ENCODE data around the gene DAD1.
A peak's percentile ranks its signal among the peaks of the same experiment; 100 is the strongest.
"Not testable (repeated sequence)": the region's sequence is repeated elsewhere in the genome, so short reads cannot be mapped to it uniquely, and the experiment has no call there.

The DAD1 gene

DNA sequence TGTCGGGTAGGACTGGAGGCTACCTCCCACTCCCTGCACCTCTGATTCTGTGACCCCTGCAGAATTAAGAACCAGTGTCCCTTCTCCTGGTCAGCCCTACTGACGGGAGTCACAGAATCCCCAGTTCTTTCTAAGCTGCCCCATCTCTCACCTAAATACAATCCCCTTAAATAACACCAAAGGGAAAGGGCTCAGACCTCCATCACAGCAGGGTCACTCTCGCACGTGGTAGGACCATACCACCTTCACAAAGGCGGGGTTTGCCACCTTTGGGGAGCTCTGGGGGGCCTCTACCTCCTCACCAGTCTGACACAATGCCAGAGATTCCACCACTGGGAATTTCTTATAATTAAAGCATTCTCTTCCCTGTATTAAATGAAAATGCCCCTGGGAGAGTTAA lies 35.6 kb downstream of the DAD1 start:
- no peak for DNase-seq (ENCODE audit: low read depth in 1 of 2, low spot score in 1 of 2)

DNA sequence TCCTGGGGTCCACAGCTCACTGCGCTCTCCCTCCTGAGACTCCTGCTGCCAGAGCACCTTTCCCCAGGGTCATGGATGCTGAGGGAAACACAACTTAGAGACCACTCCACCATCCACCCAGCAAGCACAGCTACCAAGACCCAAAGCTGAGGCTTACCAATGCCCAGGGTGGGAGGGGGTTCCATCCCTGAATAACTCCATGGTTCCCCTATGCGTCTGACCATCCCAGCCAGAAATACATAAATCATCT lies 36.3 kb downstream of the DAD1 start:
- DNase-seq (ENCODE audit: low read depth in 1 of 2, low spot score in 1 of 2) = no peak

DNA sequence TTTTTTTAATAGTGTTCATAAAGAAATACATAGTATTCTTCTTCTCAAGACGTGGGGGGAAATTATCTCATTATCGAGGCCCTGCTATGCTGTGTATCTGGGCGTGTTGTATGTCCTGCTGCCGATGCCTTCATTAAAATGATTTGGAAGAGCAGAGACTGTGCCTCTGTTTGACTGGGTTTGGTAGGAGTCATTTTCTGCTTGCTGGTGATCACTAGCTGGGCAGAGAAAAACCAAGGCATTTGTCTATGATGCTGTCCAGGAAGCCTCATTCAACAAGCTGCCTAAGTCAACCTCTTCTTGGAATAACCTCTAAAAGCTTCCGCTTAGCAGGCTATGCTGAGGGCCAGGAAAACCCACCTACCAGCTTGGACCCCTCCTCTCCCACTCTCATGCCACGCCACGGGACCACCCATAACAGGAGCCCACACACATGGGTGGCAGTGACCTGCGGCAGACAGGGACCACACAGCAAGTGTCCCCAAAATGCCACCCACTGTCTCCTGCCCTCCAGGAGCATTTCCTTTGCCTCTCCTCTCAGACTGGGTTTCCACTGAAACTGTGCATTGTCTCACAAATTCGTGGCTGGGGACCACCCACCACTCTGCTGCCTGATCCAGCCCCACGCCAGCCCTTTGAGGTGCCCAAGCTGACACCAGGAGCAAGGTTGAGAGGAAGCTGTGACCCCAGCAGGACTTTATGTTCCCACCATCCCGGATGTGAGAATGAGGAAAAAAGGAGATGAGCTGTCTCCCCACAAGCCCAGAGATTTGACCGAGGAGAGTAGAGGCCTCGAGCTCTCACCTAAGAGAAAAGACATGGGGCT lies 36.8 kb downstream of the DAD1 start:
- no peak for DNase-seq (ENCODE audit: low read depth in 1 of 2, low spot score in 1 of 2)

DNA sequence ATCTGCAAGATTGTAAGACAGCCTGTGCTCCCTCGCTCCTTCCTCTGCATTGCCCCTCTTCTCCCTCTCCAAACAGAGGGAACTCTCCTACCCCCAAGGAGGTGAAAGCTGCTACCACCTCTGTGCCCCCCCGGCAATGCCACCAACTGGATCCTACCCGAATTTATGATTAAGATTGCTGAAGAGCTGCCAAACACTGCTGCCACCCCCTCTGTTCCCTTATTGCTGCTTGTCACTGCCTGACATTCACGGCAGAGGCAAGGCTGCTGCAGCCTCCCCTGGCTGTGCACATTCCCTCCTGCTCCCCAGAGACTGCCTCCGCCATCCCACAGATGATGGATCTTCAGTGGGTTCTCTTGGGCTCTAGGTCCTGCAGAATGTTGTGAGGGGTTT lies 37.4 kb downstream of the DAD1 start:
- no peak for DNase-seq (ENCODE audit: low read depth in 1 of 2, low spot score in 1 of 2)

DNA sequence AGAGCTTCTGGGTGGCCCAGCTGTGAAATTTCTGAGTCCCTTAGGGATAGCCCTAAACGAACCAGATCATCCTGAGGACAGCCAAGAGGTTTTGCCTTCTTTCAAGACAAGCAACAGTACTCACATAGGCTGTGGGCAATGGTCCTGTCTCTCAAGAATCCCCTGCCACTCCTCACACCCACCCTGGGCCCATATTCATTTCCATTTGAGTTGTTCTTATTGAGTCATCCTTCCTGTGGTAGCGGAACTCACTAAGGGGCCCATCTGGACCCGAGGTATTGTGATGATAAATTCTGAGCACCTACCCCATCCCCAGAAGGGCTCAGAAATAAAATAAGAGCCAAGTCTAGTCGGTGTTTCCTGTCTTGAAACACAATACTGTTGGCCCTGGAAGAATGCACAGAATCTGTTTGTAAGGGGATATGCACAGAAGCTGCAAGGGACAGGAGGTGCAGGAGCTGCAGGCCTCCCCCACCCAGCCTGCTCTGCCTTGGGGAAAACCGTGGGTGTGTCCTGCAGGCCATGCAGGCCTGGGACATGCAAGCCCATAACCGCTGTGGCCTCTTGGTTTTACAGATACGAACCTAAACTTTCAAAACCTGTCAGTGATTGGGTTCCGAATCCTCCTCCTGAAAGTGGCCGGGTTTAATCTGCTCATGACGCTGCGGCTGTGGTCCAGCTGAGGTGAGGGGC lies 38.9 kb downstream of the DAD1 start:
- peak in 1 of 2 donors; percentile 53 for DNase-seq (ENCODE audit: low read depth in 1 of 2, low spot score in 1 of 2)

DNA sequence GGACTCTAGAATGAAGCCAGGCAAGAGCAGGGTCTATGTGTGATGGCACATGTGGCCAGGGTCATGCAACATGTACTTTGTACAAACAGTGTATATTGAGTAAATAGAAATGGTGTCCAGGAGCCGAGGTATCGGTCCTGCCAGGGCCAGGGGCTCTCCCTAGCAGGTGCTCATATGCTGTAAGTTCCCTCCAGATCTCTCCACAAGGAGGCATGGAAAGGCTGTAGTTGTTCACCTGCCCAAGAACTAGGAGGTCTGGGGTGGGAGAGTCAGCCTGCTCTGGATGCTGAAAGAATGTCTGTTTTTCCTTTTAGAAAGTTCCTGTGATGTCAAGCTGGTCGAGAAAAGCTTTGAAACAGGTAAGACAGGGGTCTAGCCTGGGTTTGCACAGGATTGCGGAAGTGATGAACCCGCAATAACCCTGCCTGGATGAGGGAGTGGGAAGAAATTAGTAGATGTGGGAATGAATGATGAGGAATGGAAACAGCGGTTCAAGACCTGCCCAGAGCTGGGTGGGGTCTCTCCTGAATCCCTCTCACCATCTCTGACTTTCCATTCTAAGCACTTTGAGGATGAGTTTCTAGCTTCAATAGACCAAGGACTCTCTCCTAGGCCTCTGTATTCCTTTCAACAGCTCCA lies 39.6 kb downstream of the DAD1 start:
- DNase-seq (ENCODE audit: low read depth in 1 of 2, low spot score in 1 of 2) = no peak

DNA sequence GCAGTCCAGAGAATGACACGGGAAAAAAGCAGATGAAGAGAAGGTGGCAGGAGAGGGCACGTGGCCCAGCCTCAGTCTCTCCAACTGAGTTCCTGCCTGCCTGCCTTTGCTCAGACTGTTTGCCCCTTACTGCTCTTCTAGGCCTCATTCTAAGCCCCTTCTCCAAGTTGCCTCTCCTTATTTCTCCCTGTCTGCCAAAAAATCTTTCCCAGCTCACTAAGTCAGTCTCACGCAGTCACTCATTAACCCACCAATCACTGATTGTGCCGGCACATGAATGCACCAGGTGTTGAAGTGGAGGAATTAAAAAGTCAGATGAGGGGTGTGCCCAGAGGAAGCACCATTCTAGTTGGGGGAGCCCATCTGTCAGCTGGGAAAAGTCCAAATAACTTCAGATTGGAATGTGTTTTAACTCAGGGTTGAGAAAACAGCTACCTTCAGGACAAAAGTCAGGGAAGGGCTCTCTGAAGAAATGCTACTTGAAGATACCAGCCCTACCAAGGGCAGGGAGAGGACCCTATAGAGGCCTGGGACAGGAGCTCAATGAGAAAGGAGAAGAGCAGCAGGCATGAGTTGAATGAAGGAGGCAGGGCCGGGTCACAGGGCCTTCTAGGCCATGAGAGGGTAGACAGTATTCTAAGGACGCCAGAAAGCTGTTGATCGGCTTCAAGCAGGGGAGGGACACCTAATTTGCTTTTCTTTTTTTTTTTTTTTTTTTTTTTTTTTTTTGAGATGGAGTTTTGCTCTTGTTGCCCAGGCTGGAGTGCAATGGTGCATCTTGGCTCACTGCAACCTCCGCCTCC lies 40.9 kb downstream of the DAD1 start:
- no peak for DNase-seq (ENCODE audit: low read depth in 1 of 2, low spot score in 1 of 2)

DNA sequence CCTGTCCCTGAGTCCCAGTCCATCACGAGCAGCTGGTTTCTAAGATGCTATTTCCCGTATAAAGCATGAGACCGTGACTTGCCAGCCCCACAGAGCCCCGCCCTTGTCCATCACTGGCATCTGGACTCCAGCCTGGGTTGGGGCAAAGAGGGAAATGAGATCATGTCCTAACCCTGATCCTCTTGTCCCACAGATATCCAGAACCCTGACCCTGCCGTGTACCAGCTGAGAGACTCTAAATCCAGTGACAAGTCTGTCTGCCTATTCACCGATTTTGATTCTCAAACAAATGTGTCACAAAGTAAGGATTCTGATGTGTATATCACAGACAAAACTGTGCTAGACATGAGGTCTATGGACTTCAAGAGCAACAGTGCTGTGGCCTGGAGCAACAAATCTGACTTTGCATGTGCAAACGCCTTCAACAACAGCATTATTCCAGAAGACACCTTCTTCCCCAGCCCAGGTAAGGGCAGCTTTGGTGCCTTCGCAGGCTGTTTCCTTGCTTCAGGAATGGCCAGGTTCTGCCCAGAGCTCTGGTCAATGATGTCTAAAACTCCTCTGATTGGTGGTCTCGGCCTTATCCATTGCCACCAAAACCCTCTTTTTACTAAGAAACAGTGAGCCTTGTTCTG lies 41.6 kb downstream of the DAD1 start:
- no peak for DNase-seq (ENCODE audit: low read depth in 1 of 2, low spot score in 1 of 2)

DNA sequence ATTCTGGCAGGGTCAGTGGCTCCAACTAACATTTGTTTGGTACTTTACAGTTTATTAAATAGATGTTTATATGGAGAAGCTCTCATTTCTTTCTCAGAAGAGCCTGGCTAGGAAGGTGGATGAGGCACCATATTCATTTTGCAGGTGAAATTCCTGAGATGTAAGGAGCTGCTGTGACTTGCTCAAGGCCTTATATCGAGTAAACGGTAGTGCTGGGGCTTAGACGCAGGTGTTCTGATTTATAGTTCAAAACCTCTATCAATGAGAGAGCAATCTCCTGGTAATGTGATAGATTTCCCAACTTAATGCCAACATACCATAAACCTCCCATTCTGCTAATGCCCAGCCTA lies 42.3 kb downstream of the DAD1 start:
- DNase-seq (ENCODE audit: low read depth in 1 of 2, low spot score in 1 of 2) = no peak

DNA sequence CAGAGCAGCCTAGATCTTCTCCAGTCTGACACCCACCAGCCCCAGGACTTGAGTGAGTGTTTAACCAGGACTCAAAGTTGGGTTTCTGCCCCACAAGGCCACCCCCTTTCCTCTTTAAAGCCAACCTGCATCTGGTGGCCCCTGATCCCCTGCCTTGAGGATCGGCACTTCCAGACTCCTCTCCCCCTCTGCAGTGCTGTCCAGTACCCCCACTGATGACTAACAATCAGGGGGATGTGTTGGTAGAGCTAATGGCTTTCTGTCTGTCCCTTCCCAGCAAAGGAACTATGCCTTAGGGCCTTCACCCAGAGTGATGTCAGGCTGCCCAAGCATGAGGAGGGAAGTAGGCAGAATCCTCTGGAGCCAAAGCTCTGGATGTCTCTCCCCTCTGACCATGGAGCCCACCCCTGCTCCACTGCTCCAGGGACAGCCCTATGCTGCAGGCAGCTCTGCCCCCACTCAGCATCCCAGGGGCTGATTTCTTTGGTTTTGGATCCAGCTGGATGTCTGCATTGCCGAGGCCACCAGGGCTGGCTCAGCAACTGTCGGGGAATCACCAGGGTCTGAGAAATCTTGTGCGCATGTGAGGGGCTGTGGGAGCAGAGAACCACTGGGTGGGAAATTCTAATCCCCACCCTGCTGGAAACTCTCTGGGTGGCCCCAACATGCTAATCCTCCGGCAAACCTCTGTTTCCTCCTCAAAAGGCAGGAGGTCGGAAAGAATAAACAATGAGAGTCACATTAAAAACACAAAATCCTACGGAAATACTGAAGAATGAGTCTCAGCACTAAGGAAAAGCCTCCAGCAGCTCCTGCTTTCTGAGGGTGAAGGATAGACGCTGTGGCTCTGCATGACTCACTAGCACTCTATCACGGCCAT lies 42.9 kb downstream of the DAD1 start:
- DNase-seq (ENCODE audit: low read depth in 1 of 2, low spot score in 1 of 2) = no peak

DNA sequence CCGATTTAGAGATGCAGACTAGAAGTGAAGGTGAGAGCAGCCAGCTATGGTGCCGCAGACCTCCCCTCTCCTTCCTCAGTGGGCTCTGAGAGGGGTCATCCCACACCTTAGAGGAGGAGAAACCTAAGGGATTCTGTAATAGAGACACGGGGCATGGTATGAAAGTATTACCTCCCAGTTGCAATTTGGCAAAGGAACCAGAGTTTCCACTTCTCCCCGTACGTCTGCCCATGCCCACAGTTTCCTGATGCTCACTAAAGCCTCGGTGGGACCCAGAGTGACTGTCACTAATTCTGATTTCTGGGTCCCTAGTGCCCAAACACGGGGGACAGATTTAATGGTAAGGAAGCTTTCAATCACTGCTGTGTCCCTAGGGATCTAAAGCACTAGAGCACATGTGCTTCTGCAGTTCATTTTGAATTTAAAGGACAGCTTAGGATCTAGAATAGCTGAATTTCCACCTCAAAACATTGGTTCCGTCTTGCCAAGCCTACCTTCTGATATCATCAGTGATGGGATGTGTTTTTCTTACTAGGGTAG lies 44.1 kb downstream of the DAD1 start:
- DNase-seq (ENCODE audit: low read depth in 1 of 2, low spot score in 1 of 2) = no peak

DNA sequence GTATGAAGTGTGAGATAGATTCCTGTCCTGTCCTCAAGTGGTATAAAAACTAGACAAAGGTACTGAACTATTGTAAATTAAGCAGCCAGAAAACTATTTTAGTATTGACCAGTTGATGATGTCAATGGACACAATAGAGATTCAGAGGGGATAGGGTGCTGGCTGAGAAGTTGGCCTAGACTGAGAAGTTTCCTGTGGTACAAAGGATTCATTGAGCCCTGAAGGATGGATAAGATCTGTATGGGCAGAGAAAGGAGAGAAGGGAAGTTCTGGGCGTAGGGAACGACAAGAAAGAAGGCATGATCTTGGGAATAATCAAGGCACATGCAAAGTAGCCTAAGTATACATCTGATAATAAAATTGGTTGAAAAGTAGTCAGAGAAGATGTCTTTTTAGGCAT lies 44.6 kb downstream of the DAD1 start:
- DNase-seq (ENCODE audit: low read depth in 1 of 2, low spot score in 1 of 2) = no peak

DNA sequence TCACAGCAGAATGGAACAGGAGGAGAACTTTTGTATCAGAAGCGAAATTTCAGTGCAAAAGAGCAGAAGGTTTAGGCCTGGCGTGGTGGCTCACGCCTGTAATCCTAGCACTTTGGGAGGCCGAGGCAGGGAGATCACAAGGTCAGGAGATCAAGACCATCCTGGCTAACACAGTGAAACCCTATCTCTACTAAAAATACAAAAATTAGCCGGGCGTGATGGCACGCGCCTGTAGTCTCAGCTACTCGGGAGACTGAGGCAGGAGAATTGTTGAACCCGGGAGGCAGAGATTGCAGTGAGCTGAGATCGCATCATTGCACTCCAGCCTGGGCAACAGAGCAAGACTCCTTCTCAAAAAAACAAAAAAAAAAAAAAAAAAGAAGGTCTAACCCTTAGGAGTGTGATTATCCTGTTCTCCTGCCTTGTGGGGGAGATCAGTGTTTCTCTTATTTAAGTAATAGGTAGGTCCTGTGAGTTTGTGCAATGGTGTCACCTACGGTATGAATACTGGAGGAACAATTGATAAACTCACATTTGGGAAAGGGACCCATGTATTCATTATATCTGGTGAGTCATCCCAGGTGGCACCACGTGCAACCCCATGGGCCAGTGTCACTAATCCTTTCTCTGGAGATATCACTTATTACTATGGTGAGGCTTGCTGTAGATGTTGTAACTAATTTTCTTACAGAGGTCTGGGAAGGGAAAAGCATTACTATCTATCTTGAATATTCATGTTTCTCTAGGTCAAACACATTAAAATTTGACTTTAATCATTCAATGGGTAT lies 45.3 kb downstream of the DAD1 start:
- not testable (repeated sequence) for DNase-seq (ENCODE audit: low read depth in 1 of 2, low spot score in 1 of 2)

DNA sequence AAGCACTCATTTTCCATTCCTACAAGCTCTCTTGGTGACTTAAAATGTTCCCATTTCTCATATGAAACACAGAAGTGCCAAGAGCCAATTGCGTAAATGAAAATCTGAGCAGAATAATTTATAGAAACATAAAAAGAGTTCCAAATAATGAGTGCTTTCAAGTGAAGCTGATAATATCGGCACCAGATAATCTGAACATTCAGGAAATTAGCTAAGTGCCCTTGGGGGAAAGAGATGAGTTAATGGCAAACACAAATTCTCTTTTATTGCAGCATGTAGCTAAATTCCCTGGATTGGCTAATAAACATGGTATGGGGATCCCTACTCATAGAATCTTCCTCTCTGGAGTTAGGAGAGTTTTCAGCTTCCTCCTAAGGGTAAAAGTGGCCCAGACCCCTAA lies 46.7 kb downstream of the DAD1 start:
- DNase-seq (ENCODE audit: low read depth in 1 of 2, low spot score in 1 of 2) = no peak

DNA sequence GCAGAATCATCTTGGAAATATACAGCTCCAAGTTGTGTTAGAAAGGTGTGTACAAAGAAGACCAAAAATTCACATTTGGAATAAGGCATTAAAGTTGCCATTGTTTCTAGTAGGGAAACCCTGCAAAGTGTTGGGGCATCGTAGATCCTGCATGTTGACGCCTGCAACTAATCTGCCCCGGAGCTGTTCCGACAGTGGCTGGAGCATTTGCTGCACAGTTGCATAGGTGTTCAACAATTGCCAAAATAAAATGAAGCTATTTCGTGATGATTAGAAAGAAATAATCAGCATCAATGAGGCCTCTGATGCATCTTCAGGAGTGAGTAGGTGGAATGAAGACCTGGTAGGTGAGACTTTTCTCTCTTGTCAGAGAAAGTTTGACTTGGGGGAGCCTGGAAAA lies 47.3 kb downstream of the DAD1 start:
- DNase-seq (ENCODE audit: low read depth in 1 of 2, low spot score in 1 of 2) = no peak

DNA sequence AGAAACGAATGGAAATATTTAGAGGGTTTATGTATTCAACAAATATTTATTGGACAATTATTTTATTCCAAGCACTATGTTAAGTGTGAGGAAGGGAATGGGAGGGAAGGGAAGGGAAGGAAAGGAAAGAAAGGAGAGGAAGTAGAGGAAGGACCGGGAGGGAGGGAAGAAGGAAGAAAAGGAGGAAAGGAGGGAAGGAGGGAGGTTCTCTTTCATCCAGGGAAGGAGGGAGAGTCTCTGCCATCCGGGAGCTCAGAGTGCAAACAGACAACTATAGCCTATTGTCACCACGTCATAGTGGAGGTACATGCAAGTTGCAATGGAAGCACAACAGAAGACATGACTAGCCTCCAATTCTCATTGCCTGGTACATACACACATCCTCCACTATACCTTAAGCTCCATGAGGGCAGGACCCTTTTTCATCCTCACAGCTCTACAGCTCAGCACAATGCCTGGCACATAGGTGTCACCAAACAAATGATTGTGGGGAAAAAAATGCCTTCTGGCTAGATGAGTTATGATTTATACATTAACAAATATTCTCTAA lies 48.1 kb downstream of the DAD1 start:
- no peak for DNase-seq (ENCODE audit: low read depth in 1 of 2, low spot score in 1 of 2)

DNA sequence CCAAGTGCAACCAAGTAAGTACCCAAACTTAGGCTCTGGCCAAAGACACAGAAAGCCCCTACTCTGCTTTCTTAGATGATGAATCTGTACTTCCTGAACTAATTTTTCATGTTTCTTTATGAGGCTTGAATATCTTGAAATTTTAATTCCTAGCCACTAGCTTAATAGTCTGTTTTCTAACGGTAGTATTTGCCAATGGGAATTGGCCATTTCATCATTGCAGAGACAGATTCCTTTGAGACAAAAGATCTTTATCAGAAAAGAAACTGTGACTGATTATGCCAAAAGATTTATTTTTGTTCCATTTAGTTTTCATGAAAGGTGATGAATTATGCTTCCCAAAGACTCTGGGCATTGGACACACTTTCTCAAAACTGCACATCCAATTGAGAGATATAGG lies 48.7 kb downstream of the DAD1 start:
- DNase-seq (ENCODE audit: low read depth in 1 of 2, low spot score in 1 of 2) = no peak

DNA sequence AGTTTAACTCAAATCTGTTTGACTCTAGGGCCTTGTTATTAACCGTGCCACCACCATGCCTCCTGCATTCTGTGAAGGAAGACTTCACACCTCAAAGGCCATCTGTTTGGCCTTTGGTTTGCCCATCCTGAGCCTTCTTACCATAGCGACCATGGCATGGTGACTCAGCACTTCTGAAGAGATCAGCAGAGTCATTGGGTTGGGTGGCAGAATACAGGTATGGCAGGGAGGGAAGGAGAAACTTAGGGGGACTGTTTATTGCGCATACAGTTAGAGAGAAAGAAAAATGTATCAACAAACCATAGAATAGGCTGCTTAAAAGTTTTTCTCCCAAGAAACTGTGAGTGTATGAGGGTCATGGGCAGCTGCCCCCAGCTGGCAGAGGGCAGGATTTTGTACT lies 49.2 kb downstream of the DAD1 start:
- DNase-seq (ENCODE audit: low read depth in 1 of 2, low spot score in 1 of 2) = no peak

DNA sequence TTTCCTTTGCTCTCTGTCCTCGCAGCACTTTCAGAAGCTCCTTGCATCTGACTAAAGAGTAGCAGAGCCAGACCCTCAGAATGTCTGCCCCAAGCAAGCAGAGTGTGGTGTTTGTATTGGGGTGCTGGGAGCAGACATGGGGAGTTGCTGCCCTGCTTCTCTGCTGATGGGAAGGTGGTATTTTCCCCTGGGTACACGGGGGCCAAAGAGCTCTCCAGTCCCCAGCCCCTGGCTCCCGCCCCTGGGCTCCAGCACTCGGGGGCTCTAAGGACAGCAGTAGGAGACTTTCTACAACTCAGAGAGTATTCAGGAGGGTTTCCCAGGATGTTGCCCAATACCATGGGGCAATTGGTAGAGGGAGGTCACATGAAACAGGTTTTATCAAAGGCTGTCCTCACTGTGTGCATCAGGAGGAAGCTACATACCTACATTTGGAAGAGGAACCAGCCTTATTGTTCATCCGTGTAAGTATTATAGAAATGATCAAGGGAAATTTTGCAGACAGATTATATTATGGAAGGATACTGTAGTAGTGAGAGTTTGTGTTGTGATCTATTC lies 50.3 kb downstream of the DAD1 start:
- DNase-seq (ENCODE audit: low read depth in 1 of 2, low spot score in 1 of 2) = no peak
